ENCODE measurements around the gene MMRN1. TPM values are rescaled to one million over a fixed set of nuclear protein-coding genes. Genes with fewer than 3 reads are reported as not detected.

The MMRN1 gene
- total RNA-seq, 1 experiment from 2014 or later, result not detected

DNA sequence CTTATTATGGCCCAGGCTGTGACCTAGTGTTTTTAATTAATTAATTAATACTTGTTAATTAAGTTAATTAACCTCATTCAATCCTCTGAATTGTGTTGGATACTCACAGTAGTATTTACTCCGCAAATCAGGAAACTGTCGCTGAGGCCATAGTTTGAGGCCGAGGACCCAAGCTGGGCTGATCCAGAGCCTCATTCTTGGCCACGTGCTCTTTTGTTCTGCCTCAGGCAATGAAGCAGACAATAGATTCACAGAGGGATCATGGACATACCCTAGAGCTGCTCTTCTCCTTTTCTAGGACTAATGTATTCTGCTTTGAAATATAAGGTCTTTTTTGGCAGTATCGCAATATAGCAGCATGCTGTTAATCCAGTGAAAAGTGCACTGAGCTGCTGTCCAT, 33.7 kb upstream of the MMRN1 start:
- BruUV-seq (replicated peaks), result no TSS peak
- Mint-ChIP-seq H3K36me3 (ENCODE audit: insufficient read depth, unreplicated experiment) (no peaks in the 10 kb centered on the region), H3K4me3 (ENCODE audit: unreplicated experiment) (no peak overlapping the region), H3K4me1 (ENCODE audit: low read depth, unreplicated experiment) (no peaks in the 10 kb centered on the region), H3K9me3 (ENCODE audit: unreplicated experiment) (no peaks in the 10 kb centered on the region), H3K27ac (ENCODE audit: unreplicated experiment) (no peak overlapping the region), H3K27me3 (ENCODE audit: insufficient read depth, unreplicated experiment) (peaks cover 3% of the 10 kb centered on the region)
- CTCF ChIA-PET, result no interaction called here
- H3K36me3 ChIP-seq (ENCODE audit: control insufficient read depth, insufficient read depth, low read length), result no peaks in the 10 kb centered on the region
- intact Hi-C loops (cut with micrococcal nuclease; ENCODE audit: unreplicated experiment), result loop anchor here (10.0 kb wide), 1 partner anchor 376 kb away; no protein-coding TSS in a partner anchor
- H3K4me1 ChIP-seq, result no peaks in the 10 kb centered on the region
- DNase-seq, result no peak
- no peak overlapping the region for H3K4me3 ChIP-seq (ENCODE audit: low read depth, low read length)
- TF ChIP-seq, protein P1, sequence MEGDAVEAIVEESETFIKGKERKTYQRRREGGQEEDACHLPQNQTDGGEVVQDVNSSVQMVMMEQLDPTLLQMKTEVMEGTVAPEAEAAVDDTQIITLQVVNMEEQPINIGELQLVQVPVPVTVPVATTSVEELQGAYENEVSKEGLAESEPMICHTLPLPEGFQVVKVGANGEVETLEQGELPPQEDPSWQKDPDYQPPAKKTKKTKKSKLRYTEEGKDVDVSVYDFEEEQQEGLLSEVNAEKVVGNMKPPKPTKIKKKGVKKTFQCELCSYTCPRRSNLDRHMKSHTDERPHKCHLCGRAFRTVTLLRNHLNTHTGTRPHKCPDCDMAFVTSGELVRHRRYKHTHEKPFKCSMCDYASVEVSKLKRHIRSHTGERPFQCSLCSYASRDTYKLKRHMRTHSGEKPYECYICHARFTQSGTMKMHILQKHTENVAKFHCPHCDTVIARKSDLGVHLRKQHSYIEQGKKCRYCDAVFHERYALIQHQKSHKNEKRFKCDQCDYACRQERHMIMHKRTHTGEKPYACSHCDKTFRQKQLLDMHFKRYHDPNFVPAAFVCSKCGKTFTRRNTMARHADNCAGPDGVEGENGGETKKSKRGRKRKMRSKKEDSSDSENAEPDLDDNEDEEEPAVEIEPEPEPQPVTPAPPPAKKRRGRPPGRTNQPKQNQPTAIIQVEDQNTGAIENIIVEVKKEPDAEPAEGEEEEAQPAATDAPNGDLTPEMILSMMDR (IDR thresholded peaks at IDR 0.05; ENCODE audit: insufficient read depth in 1 of 2, low read depth in 1 of 2, low read length in 1 of 2, severe bottlenecking in 1 of 2, unreplicated experiment in 1 of 2), result no peak
- H3K9me3 ChIP-seq, result no peaks in the 10 kb centered on the region
- POLR2A ChIA-PET, result no interaction called here
- no peaks in the 10 kb centered on the region for H3K27me3 ChIP-seq (replicated peaks; ENCODE audit: control insufficient read depth, insufficient read depth, low read length)

DNA sequence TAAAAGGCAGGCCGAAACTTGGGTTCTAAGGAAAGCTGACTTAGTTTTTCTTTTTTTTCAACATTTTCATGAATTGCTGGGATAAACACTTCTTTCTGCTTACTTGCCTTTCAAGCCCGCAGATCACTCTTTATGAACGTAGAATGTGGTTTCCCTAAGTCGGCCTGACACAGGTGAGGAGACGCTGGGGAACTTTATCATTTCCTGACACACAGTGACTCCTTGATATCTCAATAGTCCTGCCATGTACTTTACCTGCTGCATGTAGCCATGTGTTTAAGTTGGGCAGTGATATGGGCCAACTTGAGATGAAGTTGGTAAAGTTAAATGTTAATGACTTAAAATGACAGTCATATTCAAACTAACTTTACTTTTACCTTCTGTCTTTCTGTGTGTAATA, 31.1 kb upstream of the MMRN1 start:
- H3K4me1 ChIP-seq, result no peaks in the 10 kb centered on the region
- Mint-ChIP-seq H3K27me3 (ENCODE audit: insufficient read depth, unreplicated experiment) (peaks cover 3% of the 10 kb centered on the region), H3K27ac (ENCODE audit: unreplicated experiment) (no peak overlapping the region), H3K4me3 (ENCODE audit: unreplicated experiment) (no peak overlapping the region), H3K36me3 (ENCODE audit: insufficient read depth, unreplicated experiment) (no peaks in the 10 kb centered on the region), H3K9me3 (ENCODE audit: unreplicated experiment) (no peaks in the 10 kb centered on the region), H3K4me1 (ENCODE audit: low read depth, unreplicated experiment) (no peaks in the 10 kb centered on the region)
- no peaks in the 10 kb centered on the region for H3K36me3 ChIP-seq (ENCODE audit: control insufficient read depth, insufficient read depth, low read length)
- no TSS peak for BruUV-seq (replicated peaks)
- intact Hi-C loops (cut with micrococcal nuclease; ENCODE audit: unreplicated experiment), result loop anchor here (10.0 kb wide), 1 partner anchor 379 kb away; no protein-coding TSS in a partner anchor
- H3K9me3 ChIP-seq, result no peaks in the 10 kb centered on the region
- DNase-seq, result no peak
- POLR2A ChIA-PET, result no interaction called here
- TF ChIP-seq, protein P1 (IDR thresholded peaks at IDR 0.05; ENCODE audit: insufficient read depth in 1 of 2, low read depth in 1 of 2, low read length in 1 of 2, severe bottlenecking in 1 of 2, unreplicated experiment in 1 of 2), result no peak
- no peak overlapping the region for H3K4me3 ChIP-seq (ENCODE audit: low read depth, low read length)
- CTCF ChIA-PET, result interaction anchor here (0.6 kb wide), 1 partner anchor 699 kb away, joined by 3 read pairs; no protein-coding TSS in a partner anchor
- no peaks in the 10 kb centered on the region for H3K27me3 ChIP-seq (replicated peaks; ENCODE audit: control insufficient read depth, insufficient read depth, low read length)

DNA sequence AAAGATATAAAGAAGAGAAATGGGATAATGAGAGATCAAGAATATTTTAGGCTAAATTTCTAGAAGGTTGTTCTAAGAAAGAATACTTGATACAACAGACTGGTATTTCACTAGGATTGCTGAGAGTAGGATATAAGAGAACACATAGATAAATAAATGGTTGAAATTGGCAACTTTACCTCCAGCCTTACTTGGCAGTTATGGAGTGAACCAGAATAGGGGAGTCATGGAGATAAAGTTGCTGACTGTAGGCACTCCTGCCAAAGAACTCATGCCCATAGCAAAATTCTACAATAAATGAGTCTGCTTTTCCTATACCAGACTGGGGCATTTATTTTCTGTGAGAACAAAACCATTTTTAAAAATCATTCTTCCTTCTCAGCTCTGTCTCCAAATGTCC, 26.4 kb upstream of the MMRN1 start:
- ChIA-PET POLR2A (no interaction called here), CTCF (no interaction called here)
- peaks cover 5% of the 10 kb centered on the region; the same call in 1 of the 2 replicates for H3K4me1 ChIP-seq
- DNase-seq, result no peak
- H3K36me3 ChIP-seq (ENCODE audit: control insufficient read depth, insufficient read depth, low read length), result no peaks in the 10 kb centered on the region
- H3K4me3 ChIP-seq (ENCODE audit: low read depth, low read length), result no peak overlapping the region
- H3K27me3 Mint-ChIP-seq (ENCODE audit: insufficient read depth, unreplicated experiment), result no peaks in the 10 kb centered on the region
- no TSS peak for BruUV-seq (replicated peaks)
- no peaks in the 10 kb centered on the region for H3K36me3 Mint-ChIP-seq (ENCODE audit: insufficient read depth, unreplicated experiment)
- intact Hi-C loops (cut with micrococcal nuclease; ENCODE audit: unreplicated experiment), result loop anchor here (10.0 kb wide), 1 partner anchor 383 kb away; no protein-coding TSS in a partner anchor
- H3K4me1 Mint-ChIP-seq (ENCODE audit: low read depth, unreplicated experiment), result peaks cover 6% of the 10 kb centered on the region
- TF ChIP-seq, protein P1 (IDR thresholded peaks at IDR 0.05; ENCODE audit: insufficient read depth in 1 of 2, low read depth in 1 of 2, low read length in 1 of 2, severe bottlenecking in 1 of 2, unreplicated experiment in 1 of 2), result no peak
- H3K9me3 Mint-ChIP-seq (ENCODE audit: unreplicated experiment), result no peaks in the 10 kb centered on the region
- no peak overlapping the region for H3K4me3 Mint-ChIP-seq (ENCODE audit: unreplicated experiment)
- H3K9me3 ChIP-seq, result no peaks in the 10 kb centered on the region
- H3K27me3 ChIP-seq (replicated peaks; ENCODE audit: control insufficient read depth, insufficient read depth, low read length), result no peaks in the 10 kb centered on the region
- no peak overlapping the region for H3K27ac Mint-ChIP-seq (ENCODE audit: unreplicated experiment)

Measured in Caco-2 (cell line).